OCI-LY3 (cell line): ENCODE measurements around the gene PHLDB1.
"Not testable (repeated sequence)": the region's sequence is repeated elsewhere in the genome, so short reads cannot be mapped to it uniquely, and the experiment has no call there.

Experiments used
- EZH2phosphoT487 ChIP-seq: fragments of 200-600 bp; shearing (Covaris generic); IDR thresholded peaks from 2 replicates; pipeline ENCODE4 v1.6.1; 2018; ENCODE audit warnings: antibody characterized with exemption, mixed run types, low read depth
- TF ChIP-seq, protein P1 (sequence below): fragments of 200-600, 300-600 bp; sonication (generic); IDR thresholded peaks from 2 replicates; pipeline ENCODE4 v1.5.1; 2014; ENCODE audit warnings: antibody characterized with exemption, low read length, low read depth

DNA sequence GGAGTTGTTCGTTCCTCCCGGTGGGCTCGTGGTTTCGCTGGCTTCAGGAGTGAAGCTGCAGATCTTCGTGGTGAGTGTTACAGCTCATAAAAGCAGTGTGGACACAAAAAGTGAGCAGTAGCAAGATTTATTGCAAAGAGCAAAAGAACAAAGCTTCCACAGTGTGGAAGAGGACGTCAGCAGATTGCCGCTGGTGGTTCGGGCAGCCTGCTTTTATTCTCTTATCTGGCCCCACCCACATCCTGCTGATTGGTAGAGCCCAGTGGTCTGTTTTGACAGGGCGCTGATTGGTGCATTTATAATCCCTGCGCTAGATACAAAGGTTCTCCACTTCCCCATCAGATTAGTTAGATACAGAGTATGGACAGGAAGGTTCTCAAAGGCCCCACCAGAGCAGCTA, 80.9 kb downstream of the PHLDB1 start:
- TF ChIP-seq, protein P1, sequence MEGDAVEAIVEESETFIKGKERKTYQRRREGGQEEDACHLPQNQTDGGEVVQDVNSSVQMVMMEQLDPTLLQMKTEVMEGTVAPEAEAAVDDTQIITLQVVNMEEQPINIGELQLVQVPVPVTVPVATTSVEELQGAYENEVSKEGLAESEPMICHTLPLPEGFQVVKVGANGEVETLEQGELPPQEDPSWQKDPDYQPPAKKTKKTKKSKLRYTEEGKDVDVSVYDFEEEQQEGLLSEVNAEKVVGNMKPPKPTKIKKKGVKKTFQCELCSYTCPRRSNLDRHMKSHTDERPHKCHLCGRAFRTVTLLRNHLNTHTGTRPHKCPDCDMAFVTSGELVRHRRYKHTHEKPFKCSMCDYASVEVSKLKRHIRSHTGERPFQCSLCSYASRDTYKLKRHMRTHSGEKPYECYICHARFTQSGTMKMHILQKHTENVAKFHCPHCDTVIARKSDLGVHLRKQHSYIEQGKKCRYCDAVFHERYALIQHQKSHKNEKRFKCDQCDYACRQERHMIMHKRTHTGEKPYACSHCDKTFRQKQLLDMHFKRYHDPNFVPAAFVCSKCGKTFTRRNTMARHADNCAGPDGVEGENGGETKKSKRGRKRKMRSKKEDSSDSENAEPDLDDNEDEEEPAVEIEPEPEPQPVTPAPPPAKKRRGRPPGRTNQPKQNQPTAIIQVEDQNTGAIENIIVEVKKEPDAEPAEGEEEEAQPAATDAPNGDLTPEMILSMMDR, result not testable (repeated sequence)
- not testable (repeated sequence) for TF ChIP-seq EZH2phosphoT487
